GM10266 (cell line): ENCODE data around the gene KRT80.
A peak's percentile ranks its signal among the peaks of the same experiment; 100 is the strongest.

Experiments used
- DNase-seq: peaks from one replicate; pipeline ENCODE4 v3.0.0; 2012; ENCODE audit errors: extremely low spot score
- CTCF ChIP-seq: IDR thresholded peaks from 2 replicates; pipeline ENCODE4 v1.5.1; 2012; ENCODE audit warnings: mild to moderate bottlenecking, low read depth; ENCODE audit not compliant: control insufficient read depth, insufficient read depth; ENCODE audit errors: missing control alignments

Gene KRT80

GRCh38 chr12:52160200-52160599 lies 31.6 kb downstream of the KRT80 start:
- TF ChIP-seq CTCF = no peak
- DNase-seq = no peak

DNA sequence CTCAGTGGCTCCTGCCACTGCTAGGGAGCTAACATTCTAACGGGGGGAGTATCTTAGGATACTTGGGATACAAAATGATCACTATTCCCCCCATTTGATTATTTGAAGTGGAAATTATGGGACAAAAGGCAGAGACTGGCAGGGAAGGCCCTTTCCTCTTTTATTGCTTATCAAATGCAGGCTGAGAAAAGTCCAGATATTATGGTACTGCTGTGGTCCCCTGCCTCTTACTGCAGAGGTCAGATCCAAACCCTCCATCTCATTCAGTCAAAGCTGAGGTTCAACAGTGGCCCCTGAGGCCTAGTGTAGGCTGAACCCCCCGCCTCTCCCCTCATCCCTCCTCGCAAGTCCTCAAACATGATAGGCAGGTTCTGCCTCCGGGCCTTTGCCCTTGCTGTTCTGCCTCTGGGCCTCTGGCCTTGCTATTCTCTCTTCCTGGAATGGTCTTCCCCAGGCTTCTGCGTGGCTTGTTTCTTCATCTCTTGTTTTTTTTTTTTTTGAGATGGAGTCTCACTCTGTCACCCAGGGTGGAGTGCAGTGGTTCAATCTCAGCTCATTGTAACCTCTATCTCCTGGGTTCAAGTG lies 34.2 kb downstream of the KRT80 start:
- no peak for TF ChIP-seq CTCF
- DNase-seq = no peak

DNA sequence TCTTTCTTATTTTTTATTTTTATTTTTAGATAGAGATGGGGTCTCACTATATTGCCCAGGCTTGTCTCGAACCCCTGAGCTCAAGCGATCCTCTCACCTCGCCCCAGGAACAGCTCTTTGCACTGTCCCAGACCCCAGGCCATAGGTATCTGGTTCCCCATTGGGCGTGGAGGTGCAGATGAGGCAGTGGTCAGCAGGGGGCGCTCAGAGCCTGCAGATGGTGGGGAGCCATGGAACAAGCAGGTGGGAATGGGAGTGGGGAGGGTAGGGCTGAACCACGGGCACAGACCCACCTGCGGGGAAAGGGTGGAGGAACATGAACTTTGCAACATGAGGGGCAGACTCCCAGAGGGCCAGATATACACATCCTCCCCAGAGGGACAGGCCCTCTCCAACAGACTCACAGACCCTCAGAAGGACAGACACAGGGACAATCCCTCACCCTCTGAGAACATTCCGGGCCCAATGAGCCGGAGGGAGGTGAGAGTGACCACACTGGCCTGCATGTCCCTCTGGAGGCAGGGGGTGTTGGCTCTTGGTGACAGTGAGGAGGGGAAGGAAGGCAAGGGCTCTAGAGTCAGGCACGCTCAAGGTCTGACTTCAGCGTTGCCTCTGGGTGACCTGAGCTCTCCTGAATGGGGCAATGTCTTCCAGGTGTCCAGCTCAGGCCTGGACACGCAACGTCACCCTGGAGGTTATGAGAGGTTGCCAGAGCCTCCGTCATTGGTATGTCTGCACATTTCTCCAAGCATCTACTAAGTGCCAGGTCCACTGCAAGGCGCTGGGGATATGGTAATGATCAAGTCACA lies 34.9 kb downstream of the KRT80 start:
- TF ChIP-seq CTCF = peak; percentile 98
- peak; percentile 81 for DNase-seq

GRCh38 chr12:52156311-52156710 lies 35.5 kb downstream of the KRT80 start:
- DNase-seq = no peak
- TF ChIP-seq CTCF = no peak

- no peak for DNase-seq
- no peak for TF ChIP-seq CTCF
Observed at GRCh38 chr12:52155048-52155868, 36.6 kb downstream of the KRT80 start.

DNA sequence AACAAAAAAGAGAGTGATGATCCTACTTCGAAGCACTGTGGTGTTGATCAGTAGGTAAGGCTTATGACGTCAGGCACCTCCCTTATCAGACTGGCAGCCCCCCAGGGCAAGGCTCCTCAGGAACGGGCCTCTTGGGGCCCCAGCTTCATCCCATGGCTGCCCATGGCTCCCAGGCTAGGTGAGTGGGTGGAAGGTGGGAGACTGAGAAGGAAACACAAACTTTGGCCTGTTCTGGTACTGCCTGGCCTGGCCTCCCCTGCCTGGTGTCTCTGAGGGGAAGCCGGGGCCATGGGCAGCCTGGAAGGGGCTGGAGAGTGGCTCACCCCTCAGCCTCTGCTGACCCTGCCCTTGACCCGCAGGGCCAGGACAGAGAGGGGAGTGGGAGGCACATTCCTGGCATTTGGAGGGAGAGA lies 38.9 kb downstream of the KRT80 start:
- DNase-seq = no peak
- TF ChIP-seq CTCF = no peak
